Panc1 (cell line): ENCODE data around the gene NACAD. TPM values are rescaled to one million over a fixed set of nuclear protein-coding genes. Genes with fewer than 3 reads are reported as not detected.

Source experiments
- ATAC-seq: fragments of 200-7000 bp; cut with Tn5 transposase; 2 replicates; pipeline ENCODE4 v1.9.1; 2020; ENCODE audit warnings: mild to moderate bottlenecking, moderate library complexity
- BruUV-seq: library from RNA; stranded (reverse); fragments of 400-500 nt; replicated peaks from 2 replicates; lab custom pipeline; 2021; lab: Mats Ljungman, UMichigan
- CTCF ChIA-PET: fragments of 300-600 bp; sonication (Branson Sonifier 250); formaldehyde crosslinking; loops from one replicate; lab custom pipeline; 2022; ENCODE audit warnings: antibody characterized with exemption; lab: Charles Lee
- POLR2A ChIA-PET: fragments of 300-600 bp; sonication (Branson Sonifier 250); formaldehyde crosslinking; loops from one replicate; lab custom pipeline; 2022; ENCODE audit warnings: antibody characterized with exemption; lab: Charles Lee
- DNase-seq: peaks from one replicate; pipeline ENCODE4 v3.0.0-alpha.2; 2010; ENCODE audit warnings: low read depth, low spot score
- H3K27ac ChIP-seq: 2 replicates; pipeline ENCODE4 v1.5.1; 2011; ENCODE audit warnings: mild to moderate bottlenecking, low read length, inconsistent platforms
- H3K27me3 ChIP-seq: fragments of 200-500 bp; sonication (Bioruptor generic); 2 replicates; pipeline ENCODE4 v1.6.0; 2014; ENCODE audit warnings: low read length, inconsistent platforms; ENCODE audit not compliant: control insufficient read depth, insufficient read depth
- H3K36me3 ChIP-seq: fragments of 200-500 bp; sonication (Bioruptor generic); 2 replicates; pipeline ENCODE4 v1.5.1; 2014; ENCODE audit warnings: inconsistent platforms, mild to moderate bottlenecking, low read length, moderate library complexity; ENCODE audit not compliant: control insufficient read depth, insufficient read depth
- H3K4me1 ChIP-seq: 2 replicates; pipeline ENCODE4 v1.5.1; 2011; ENCODE audit warnings: inconsistent platforms, mild to moderate bottlenecking, low read length, moderate library complexity; ENCODE audit not compliant: control insufficient read depth, insufficient read depth
- H3K4me3 ChIP-seq, 2 experiments: 2 replicates each; pipeline ENCODE4 v1.5.1; 2011 to 2012; ENCODE audit warnings: low read depth in 2 of 2, low read length in 2 of 2, mild to moderate bottlenecking in 2 of 2, inconsistent platforms in 1 of 2, moderate library complexity in 1 of 2
- H3K9me3 ChIP-seq: fragments of 200-500 bp; sonication (Bioruptor generic); 2 replicates; pipeline ENCODE4 v1.5.1; 2014; ENCODE audit warnings: low read depth, mild to moderate bottlenecking, inconsistent platforms, low read length, moderate library complexity; ENCODE audit not compliant: control insufficient read depth, insufficient read depth
- POLR2AphosphoS5 ChIP-seq: IDR thresholded peaks from 2 replicates; pipeline ENCODE4 v1.6.1; 2012; ENCODE audit warnings: mild to moderate bottlenecking, low read depth, low read length, moderate library complexity
- SIN3A ChIP-seq: IDR thresholded peaks from 2 replicates; pipeline ENCODE4 v1.6.1; 2012; ENCODE audit warnings: low read depth, mild to moderate bottlenecking, low read length, moderate library complexity, borderline replicate concordance; ENCODE audit not compliant: insufficient read depth
- TCF7L2 ChIP-seq: IDR thresholded peaks from 2 replicates; pipeline ENCODE4 v1.6.1; 2011; ENCODE audit warnings: mild to moderate bottlenecking, low read depth, low read length, inconsistent platforms
- in situ Hi-C: cut with HindIII; loops from 2 replicates; pipeline ENCODE4 v1.10.0; 2016; ENCODE audit warnings: low sequenced_read_pairs, low pct_unique_long_range_greater_than_20kb
- intact Hi-C: fragments of 100-400 bp; cut with micrococcal nuclease; formaldehyde crosslinking; loops from one replicate; pipeline ENCODE4 v1.10.0; 2022; ENCODE audit not compliant: unreplicated experiment
- total RNA-seq: library from RNA; stranded (reverse); gene quantifications from one replicate; pipeline ENCODE4 v1.2.1, GENCODE V29; 2021; ENCODE audit not compliant: unreplicated experiment
- TF ChIP-seq, protein P1 (sequence below): fragments of 450-650 bp; IDR thresholded peaks from 2 replicates; pipeline ENCODE4 v1.5.1; 2017; ENCODE audit warnings: mild to moderate bottlenecking
- TF ChIP-seq, protein P2 (sequence below), 2 experiments: IDR thresholded peaks; 2 replicates each; pipeline ENCODE4 v1.6.1; 2011 to 2012; ENCODE audit warnings: low read depth in 2 of 2, control low read depth in 1 of 2, low read length in 1 of 2, mild to moderate bottlenecking in 1 of 2, moderate library complexity in 1 of 2; ENCODE audit not compliant: insufficient read depth in 1 of 2

Gene NACAD
- total RNA-seq, 1 experiment from 2014 or later, result 5.3 TPM

DNA sequence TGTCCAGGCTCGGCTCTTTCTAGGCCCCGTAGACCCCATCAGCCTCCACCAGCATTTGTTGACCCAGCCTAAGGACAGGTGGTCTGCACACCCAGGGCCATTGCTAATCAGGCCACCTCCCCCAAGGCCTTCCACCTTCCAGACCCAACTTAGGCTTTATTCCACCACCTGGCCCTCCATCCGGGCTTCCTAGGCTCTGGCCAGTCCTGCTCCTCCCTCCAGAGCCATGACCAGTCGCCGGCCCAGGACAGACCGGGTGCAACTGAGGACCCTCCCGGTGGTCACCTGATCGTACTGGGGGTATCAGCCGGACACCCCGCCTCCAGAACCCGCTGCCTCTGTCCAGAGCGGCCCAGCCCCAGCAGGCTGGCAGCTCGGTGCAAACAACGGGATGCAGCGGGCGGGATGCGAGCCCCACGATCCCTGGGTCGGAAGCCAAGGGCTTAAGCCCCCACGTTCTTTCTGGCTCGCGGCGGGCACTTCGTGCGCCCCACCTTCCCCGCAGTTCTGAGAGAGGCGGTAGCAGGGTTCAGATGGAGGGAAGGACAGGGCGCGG lies 545 bp downstream of the NACAD start:
- H3K27me3 ChIP-seq, result 0 out of 2 replicates have a peak, but pooled peaks cover 2% of the 10 kb centered on the region
- ATAC-seq (no peak), DNase-seq (no peak)
- no TSS peak for BruUV-seq
- H3K4me1 ChIP-seq, result peaks cover 11% of the 10 kb centered on the region; the same call in 1 of the 2 replicates
- intact Hi-C loops (no loop called here), in situ Hi-C loops (no loop called here)
- ChIA-PET CTCF (no interaction called here), POLR2A (no interaction called here)
- H3K27ac ChIP-seq, result no peak overlapping the region
- no peaks in the 10 kb centered on the region for H3K9me3 ChIP-seq
- no peaks in the 10 kb centered on the region for H3K36me3 ChIP-seq
- TF ChIP-seq TCF7L2, result no peak
- TF ChIP-seq, protein P1, sequence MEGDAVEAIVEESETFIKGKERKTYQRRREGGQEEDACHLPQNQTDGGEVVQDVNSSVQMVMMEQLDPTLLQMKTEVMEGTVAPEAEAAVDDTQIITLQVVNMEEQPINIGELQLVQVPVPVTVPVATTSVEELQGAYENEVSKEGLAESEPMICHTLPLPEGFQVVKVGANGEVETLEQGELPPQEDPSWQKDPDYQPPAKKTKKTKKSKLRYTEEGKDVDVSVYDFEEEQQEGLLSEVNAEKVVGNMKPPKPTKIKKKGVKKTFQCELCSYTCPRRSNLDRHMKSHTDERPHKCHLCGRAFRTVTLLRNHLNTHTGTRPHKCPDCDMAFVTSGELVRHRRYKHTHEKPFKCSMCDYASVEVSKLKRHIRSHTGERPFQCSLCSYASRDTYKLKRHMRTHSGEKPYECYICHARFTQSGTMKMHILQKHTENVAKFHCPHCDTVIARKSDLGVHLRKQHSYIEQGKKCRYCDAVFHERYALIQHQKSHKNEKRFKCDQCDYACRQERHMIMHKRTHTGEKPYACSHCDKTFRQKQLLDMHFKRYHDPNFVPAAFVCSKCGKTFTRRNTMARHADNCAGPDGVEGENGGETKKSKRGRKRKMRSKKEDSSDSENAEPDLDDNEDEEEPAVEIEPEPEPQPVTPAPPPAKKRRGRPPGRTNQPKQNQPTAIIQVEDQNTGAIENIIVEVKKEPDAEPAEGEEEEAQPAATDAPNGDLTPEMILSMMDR, result no peak
- no peak for TF ChIP-seq POLR2AphosphoS5
- TF ChIP-seq, protein P2, sequence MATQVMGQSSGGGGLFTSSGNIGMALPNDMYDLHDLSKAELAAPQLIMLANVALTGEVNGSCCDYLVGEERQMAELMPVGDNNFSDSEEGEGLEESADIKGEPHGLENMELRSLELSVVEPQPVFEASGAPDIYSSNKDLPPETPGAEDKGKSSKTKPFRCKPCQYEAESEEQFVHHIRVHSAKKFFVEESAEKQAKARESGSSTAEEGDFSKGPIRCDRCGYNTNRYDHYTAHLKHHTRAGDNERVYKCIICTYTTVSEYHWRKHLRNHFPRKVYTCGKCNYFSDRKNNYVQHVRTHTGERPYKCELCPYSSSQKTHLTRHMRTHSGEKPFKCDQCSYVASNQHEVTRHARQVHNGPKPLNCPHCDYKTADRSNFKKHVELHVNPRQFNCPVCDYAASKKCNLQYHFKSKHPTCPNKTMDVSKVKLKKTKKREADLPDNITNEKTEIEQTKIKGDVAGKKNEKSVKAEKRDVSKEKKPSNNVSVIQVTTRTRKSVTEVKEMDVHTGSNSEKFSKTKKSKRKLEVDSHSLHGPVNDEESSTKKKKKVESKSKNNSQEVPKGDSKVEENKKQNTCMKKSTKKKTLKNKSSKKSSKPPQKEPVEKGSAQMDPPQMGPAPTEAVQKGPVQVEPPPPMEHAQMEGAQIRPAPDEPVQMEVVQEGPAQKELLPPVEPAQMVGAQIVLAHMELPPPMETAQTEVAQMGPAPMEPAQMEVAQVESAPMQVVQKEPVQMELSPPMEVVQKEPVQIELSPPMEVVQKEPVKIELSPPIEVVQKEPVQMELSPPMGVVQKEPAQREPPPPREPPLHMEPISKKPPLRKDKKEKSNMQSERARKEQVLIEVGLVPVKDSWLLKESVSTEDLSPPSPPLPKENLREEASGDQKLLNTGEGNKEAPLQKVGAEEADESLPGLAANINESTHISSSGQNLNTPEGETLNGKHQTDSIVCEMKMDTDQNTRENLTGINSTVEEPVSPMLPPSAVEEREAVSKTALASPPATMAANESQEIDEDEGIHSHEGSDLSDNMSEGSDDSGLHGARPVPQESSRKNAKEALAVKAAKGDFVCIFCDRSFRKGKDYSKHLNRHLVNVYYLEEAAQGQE (IDR thresholded peaks at IDR 0.05; ENCODE audit: insufficient read depth in 1 of 2, low read depth in 2 of 2, low read length in 1 of 2), result no peak
- TF ChIP-seq SIN3A, result no peak
- H3K4me3 ChIP-seq, result peak overlapping the region in 1 of 2 experiments; percentile 47; a peak in 1 of 4 replicates

DNA sequence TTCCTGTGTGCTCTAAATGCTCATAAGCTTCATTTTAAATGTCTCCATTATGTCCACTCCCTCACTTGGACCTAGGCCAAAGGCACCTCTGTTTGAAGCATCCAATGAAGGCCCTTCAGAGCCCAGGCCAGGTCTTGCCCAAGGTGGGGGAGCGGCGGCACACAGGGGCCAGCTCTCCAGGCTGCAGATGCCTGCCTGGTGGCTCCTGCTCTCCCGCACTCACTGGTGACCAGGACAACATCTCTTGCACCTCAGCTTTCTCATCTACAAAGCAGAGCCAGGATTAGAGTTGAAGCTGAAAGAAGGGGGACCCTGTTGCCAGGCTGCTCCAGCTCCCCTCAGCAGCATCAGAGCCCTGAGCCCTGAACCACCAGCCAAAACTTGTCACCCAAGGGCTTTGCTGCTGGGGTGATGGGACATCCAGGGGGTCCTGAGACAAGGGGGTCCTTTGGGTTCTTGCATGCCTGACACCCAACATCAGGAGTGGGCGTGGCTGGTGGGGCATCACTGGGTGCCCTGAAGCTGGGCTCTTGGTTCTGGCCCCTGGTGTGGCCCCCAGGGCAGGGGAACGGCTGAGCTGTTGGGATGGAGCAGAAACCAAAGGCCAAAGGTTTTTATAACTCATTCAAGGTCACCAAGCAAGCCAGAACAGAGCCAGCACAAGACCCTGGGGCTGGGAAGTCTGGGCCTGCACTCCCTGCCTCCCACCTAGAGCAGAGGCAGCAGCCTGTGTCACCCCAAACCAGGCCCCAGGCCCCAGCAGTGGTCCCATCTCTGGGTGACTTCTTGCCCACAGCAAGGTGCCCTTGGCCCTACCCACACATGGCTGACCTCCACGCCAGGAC lies 1.2 kb downstream of the NACAD start:
- POLR2A ChIA-PET, result interaction anchor here (0.6 kb wide), 1 partner anchor 23 kb away, joined by 6 read pairs; no protein-coding TSS in a partner anchor
- CTCF ChIA-PET, result no interaction called here
- no peaks in the 10 kb centered on the region for H3K9me3 ChIP-seq
- in situ Hi-C loops (no loop called here), intact Hi-C loops (no loop called here)
- BruUV-seq, result no TSS peak
- TF ChIP-seq TCF7L2, result no peak
- no peak for TF ChIP-seq POLR2AphosphoS5
- TF ChIP-seq, protein P2 (IDR thresholded peaks at IDR 0.05; ENCODE audit: insufficient read depth in 1 of 2, low read depth in 2 of 2, low read length in 1 of 2), result no peak
- TF ChIP-seq, protein P1, result no peak
- no peak for TF ChIP-seq SIN3A
- DNase-seq (no peak), ATAC-seq (no peak)
- peaks cover 6% of the 10 kb centered on the region; the same call in 1 of the 2 replicates for H3K4me1 ChIP-seq
- H3K27ac ChIP-seq, result no peak overlapping the region
- H3K27me3 ChIP-seq, result 0 out of 2 replicates have a peak, but pooled peaks cover 2% of the 10 kb centered on the region
- H3K36me3 ChIP-seq, result no peaks in the 10 kb centered on the region
- peak overlapping the region in 1 of 2 experiments; percentile 47; a peak in 1 of 4 replicates for H3K4me3 ChIP-seq
